Mesenchymal stem cell (in vitro differentiated cells and primary cell): ENCODE measurements around the gene EEFSEC.

ENCODE experiments used
- DNase-seq: peaks from one replicate; pipeline ENCODE4 v3.0.0-alpha.2; 2013
- H2AFZ ChIP-seq: one replicate; pipeline ENCODE4 v1.6.1; 2013; ENCODE audit warnings: low read depth, mild to moderate bottlenecking, control low read depth, inconsistent platforms, low read length, moderate library complexity
- H2AK5ac ChIP-seq: 2 replicates; pipeline ENCODE4 v1.6.1; 2013; ENCODE audit warnings: low read length, moderate library complexity, mild to moderate bottlenecking, inconsistent platforms; ENCODE audit not compliant: severe bottlenecking
- H2BK120ac ChIP-seq: one replicate; pipeline ENCODE4 v1.6.1; 2013; ENCODE audit warnings: low read depth, mild to moderate bottlenecking, inconsistent platforms, low read length, moderate library complexity
- H2BK12ac ChIP-seq, 2 experiments: one replicate each; pipeline ENCODE4 v1.6.1; 2013; ENCODE audit warnings: inconsistent platforms in 2 of 2, low read length in 2 of 2, mild to moderate bottlenecking in 2 of 2, moderate library complexity in 2 of 2, control low read depth in 1 of 2
- H2BK15ac ChIP-seq: one replicate; pipeline ENCODE4 v1.6.1; 2013; ENCODE audit warnings: mild to moderate bottlenecking, low read depth, inconsistent platforms; ENCODE audit not compliant: poor library complexity, severe bottlenecking
- H2BK5ac ChIP-seq: 2 replicates; pipeline ENCODE4 v1.6.1; 2013; ENCODE audit warnings: low read depth, mild to moderate bottlenecking, low read length, control low read depth, inconsistent platforms; ENCODE audit not compliant: poor library complexity, severe bottlenecking
- H3K14ac ChIP-seq, 2 experiments: one replicate each; pipeline ENCODE4 v1.6.1; 2013; ENCODE audit warnings: inconsistent platforms in 2 of 2, low read length in 2 of 2, control low read depth in 1 of 2, mild to moderate bottlenecking in 1 of 2, moderate library complexity in 1 of 2
- H3K18ac ChIP-seq, 2 experiments: one replicate each; pipeline ENCODE4 v1.6.1; 2013; ENCODE audit warnings: inconsistent platforms in 2 of 2, low read length in 2 of 2, control low read depth in 1 of 2, low read depth in 1 of 2, mild to moderate bottlenecking in 1 of 2
- H3K23ac ChIP-seq, 2 experiments: one replicate each; pipeline ENCODE4 v1.6.1; 2013; ENCODE audit warnings: inconsistent platforms in 2 of 2, low read length in 2 of 2, mild to moderate bottlenecking in 2 of 2, moderate library complexity in 2 of 2, control low read depth in 1 of 2
- H3K27ac ChIP-seq: 2 replicates; pipeline ENCODE4 v1.5.1; 2013; ENCODE audit warnings: mild to moderate bottlenecking, moderate library complexity, low read length, control low read depth, inconsistent platforms; ENCODE audit not compliant: poor library complexity, severe bottlenecking
- H3K27me3 ChIP-seq, 2 experiments: 2 replicates each; pipeline versions ENCODE4 v1.6.1 to v1.7.0; 2013; ENCODE audit warnings: low read length in 2 of 2, mild to moderate bottlenecking in 2 of 2, moderate library complexity in 2 of 2, control low read depth in 1 of 2, inconsistent platforms in 1 of 2; ENCODE audit not compliant: control insufficient read depth in 1 of 2, insufficient read depth in 1 of 2
- H3K36me3 ChIP-seq, 2 experiments: 2 replicates each; pipeline versions ENCODE4 v1.6.1 to v1.7.0; 2013; ENCODE audit warnings: low read length in 2 of 2, control low read depth in 1 of 2, inconsistent platforms in 1 of 2, low read depth in 1 of 2, mild to moderate bottlenecking in 1 of 2; ENCODE audit not compliant: insufficient read depth in 2 of 2, control insufficient read depth in 1 of 2
- H3K4ac ChIP-seq, 2 experiments: one replicate each; pipeline ENCODE4 v1.6.1; 2013; ENCODE audit warnings: inconsistent platforms in 2 of 2, low read length in 2 of 2, mild to moderate bottlenecking in 2 of 2, moderate library complexity in 2 of 2, control low read depth in 1 of 2, low read depth in 1 of 2
- H3K4me1 ChIP-seq: 2 replicates; pipeline ENCODE4 v1.6.1; 2013; ENCODE audit warnings: low read depth, low read length, control low read depth; ENCODE audit not compliant: control insufficient read depth, insufficient read depth
- H3K4me2 ChIP-seq: 2 replicates; pipeline ENCODE4 v1.6.1; 2013; ENCODE audit warnings: low read length, mild to moderate bottlenecking, inconsistent platforms; ENCODE audit not compliant: poor library complexity, severe bottlenecking
- H3K4me3 ChIP-seq, 2 experiments: 2 replicates each; pipeline versions ENCODE4 v1.5.1 to v1.7.0; 2013; ENCODE audit warnings: low read length in 2 of 2, mild to moderate bottlenecking in 2 of 2, control low read depth in 1 of 2, low read depth in 1 of 2; ENCODE audit not compliant: insufficient read depth in 1 of 2
- H3K79me1 ChIP-seq: replicated peaks from 2 replicates; pipeline ENCODE4 v1.6.1; 2013; ENCODE audit warnings: mild to moderate bottlenecking, control low read depth, low read length, inconsistent platforms; ENCODE audit not compliant: poor library complexity, severe bottlenecking
- H3K9ac ChIP-seq: 2 replicates; pipeline ENCODE4 v1.7.0; 2013; ENCODE audit warnings: mild to moderate bottlenecking, low read length, moderate library complexity
- H3K9me3 ChIP-seq: 2 replicates; pipeline ENCODE4 v1.7.0; 2013; ENCODE audit warnings: mild to moderate bottlenecking, low read length; ENCODE audit not compliant: control insufficient read depth
- H4K8ac ChIP-seq: one replicate; pipeline ENCODE4 v1.6.1; 2013; ENCODE audit warnings: inconsistent platforms, mild to moderate bottlenecking, low read length, moderate library complexity
- H4K91ac ChIP-seq: one replicate; pipeline ENCODE4 v1.6.1; 2013; ENCODE audit warnings: mild to moderate bottlenecking, low read length, inconsistent platforms
- WGBS: methylation state at CpG from one replicate; pipeline ENCODE4 v1.1.7; 2013; ENCODE audit warnings: mixed read lengths; 5-methylcytosine and 5-hydroxymethylcytosine counted together

The EEFSEC gene

GRCh38 chr3:128198313-128198712 is 45.0 kb downstream of the EEFSEC start:
- Histone ChIP-seq H3K4me2 (no peak overlapping the region), H3K14ac (no peak overlapping the region)

GRCh38 chr3:128199110-128199509 is 45.8 kb downstream of the EEFSEC start:
- H3K14ac ChIP-seq, result no peak overlapping the region
- H3K23ac ChIP-seq, result no peak overlapping the region
- no peak overlapping the region for H2BK12ac ChIP-seq
- H2AFZ ChIP-seq, result no peak overlapping the region
- H2AK5ac ChIP-seq, result no peak overlapping the region
- H3K4me1 ChIP-seq, result no peaks in the 10 kb centered on the region
- no peak overlapping the region for H3K18ac ChIP-seq
- H3K36me3 ChIP-seq, result no peaks in the 10 kb centered on the region
- no peak overlapping the region for H3K9ac ChIP-seq
- H2BK15ac ChIP-seq, result no peak overlapping the region
- H4K8ac ChIP-seq, result no peak overlapping the region
- H3K27me3 ChIP-seq, result no peaks in the 10 kb centered on the region
- H3K4me2 ChIP-seq, result no peak overlapping the region
- no peaks in the 10 kb centered on the region for H3K9me3 ChIP-seq
- no peak overlapping the region for H2BK5ac ChIP-seq
- H3K4me3 ChIP-seq, result no peak overlapping the region
- H3K79me1 ChIP-seq, result peaks cover under 1% of the 10 kb centered on the region
- no peak overlapping the region for H4K91ac ChIP-seq
- WGBS, result no CpG with 5 or more reads among the region's 1 CpG
- no peak overlapping the region for H3K4ac ChIP-seq
- no peak overlapping the region for H3K27ac ChIP-seq
- no peak for DNase-seq
- H2BK120ac ChIP-seq, result no peak overlapping the region

More at GRCh38 chr3:128198313-128198712, 45.0 kb downstream of the EEFSEC start:
- no peaks in the 10 kb centered on the region for H3K27me3 ChIP-seq
- no peak overlapping the region for H2AK5ac ChIP-seq
- H3K4me1 ChIP-seq, result no peaks in the 10 kb centered on the region
- H2BK120ac ChIP-seq, result no peak overlapping the region
- H3K36me3 ChIP-seq, result no peaks in the 10 kb centered on the region
- no peak overlapping the region for H3K27ac ChIP-seq
- H3K4me3 ChIP-seq, result no peak overlapping the region
- H2BK5ac ChIP-seq, result no peak overlapping the region
- H3K9me3 ChIP-seq, result no peaks in the 10 kb centered on the region
- H3K18ac ChIP-seq, result no peak overlapping the region
- peaks cover 2% of the 10 kb centered on the region for H3K79me1 ChIP-seq
- no peak overlapping the region for H4K8ac ChIP-seq
- H4K91ac ChIP-seq, result no peak overlapping the region
- H2AFZ ChIP-seq, result no peak overlapping the region
- no peak overlapping the region for H2BK12ac ChIP-seq
- DNase-seq, result no peak
- WGBS, result 91% methylated on average over 1 of the region's 1 CpG
- no peak overlapping the region for H3K9ac ChIP-seq
- no peak overlapping the region for H3K23ac ChIP-seq
- no peak overlapping the region for H2BK15ac ChIP-seq
- H3K4ac ChIP-seq, result no peak overlapping the region

GRCh38 chr3:128201158-128201755 is 48.0 kb downstream of the EEFSEC start:
- no peak for DNase-seq
- no peak overlapping the region for H2BK12ac ChIP-seq
- no peak overlapping the region for H4K8ac ChIP-seq
- no peak overlapping the region for H2BK120ac ChIP-seq
- H3K9ac ChIP-seq, result no peak overlapping the region
- no peak overlapping the region for H3K23ac ChIP-seq
- H3K27ac ChIP-seq, result no peak overlapping the region
- H3K79me1 ChIP-seq, result peaks cover 3% of the 10 kb centered on the region
- no peaks in the 10 kb centered on the region for H3K4me1 ChIP-seq
- no peak overlapping the region for H2BK15ac ChIP-seq
- WGBS, result no CpG with 5 or more reads among the region's 1 CpG
- H4K91ac ChIP-seq, result no peak overlapping the region
- H3K4ac ChIP-seq, result no peak overlapping the region
- H3K36me3 ChIP-seq, result no peaks in the 10 kb centered on the region
- no peak overlapping the region for H3K4me3 ChIP-seq
- H3K4me2 ChIP-seq, result no peak overlapping the region
- H3K18ac ChIP-seq, result no peak overlapping the region
- no peak overlapping the region for H3K14ac ChIP-seq
- no peak overlapping the region for H2BK5ac ChIP-seq
- no peaks in the 10 kb centered on the region for H3K27me3 ChIP-seq
- H3K9me3 ChIP-seq, result no peaks in the 10 kb centered on the region
- no peak overlapping the region for H2AFZ ChIP-seq
- no peak overlapping the region for H2AK5ac ChIP-seq

GRCh38 chr3:128203169-128203568 is 49.9 kb downstream of the EEFSEC start:
- WGBS, result 100% methylated on average over 2 of the region's 3 CpGs
- Histone ChIP-seq H3K36me3 (peaks cover 0 to 2% of the 10 kb centered on the region in 2 experiments), H3K9ac (no peak overlapping the region), H3K27ac (no peak overlapping the region), H2BK15ac (no peak overlapping the region), H2BK12ac (no peak overlapping the region), H3K4me3 (no peak overlapping the region), H2BK5ac (no peak overlapping the region), H2AK5ac (no peak overlapping the region), H3K9me3 (no peaks in the 10 kb centered on the region), H3K4me1 (peaks cover 2% of the 10 kb centered on the region), H3K18ac (no peak overlapping the region), H3K4me2 (no peak overlapping the region), H3K4ac (no peak overlapping the region), H4K8ac (no peak overlapping the region), H3K23ac (no peak overlapping the region), H3K14ac (no peak overlapping the region), H2BK120ac (no peak overlapping the region), H2AFZ (no peak overlapping the region), H4K91ac (no peak overlapping the region), H3K27me3 (no peaks in the 10 kb centered on the region), H3K79me1 (peaks cover 3% of the 10 kb centered on the region)
- DNase-seq, result no peak
